Prostate gland (tissue), 2 donors: ENCODE measurements around the gene AMACR. TPM values are rescaled to one million over a fixed set of nuclear protein-coding genes. Genes with fewer than 3 reads are reported as not detected.

ENCODE experiments used
- DNase-seq: peaks from one replicate; pipeline ENCODE4 v3.0.0-alpha.2; 2019; ENCODE audit warnings: low spot score
- H3K27ac ChIP-seq, 2 donors: fragments of 200-600 bp; sonication (generic); 2 replicates each; pipeline ENCODE4 v1.5.1; 2017 to 2019
- H3K27me3 ChIP-seq: fragments of 200-600 bp; sonication (generic); replicated peaks from 2 replicates; pipeline ENCODE4 v1.5.1; 2019; ENCODE audit not compliant: insufficient read depth
- H3K36me3 ChIP-seq, 2 donors: fragments of 200-600 bp; sonication (generic); 1 replicate in 1 of 2; 2 replicates in 1 of 2; pipeline versions ENCODE4 v1.5.1 to v1.8.1; 2017 to 2019
- H3K4me1 ChIP-seq: fragments of 200-600 bp; sonication (generic); replicated peaks from 2 replicates; pipeline ENCODE4 v1.5.1; 2019
- H3K4me3 ChIP-seq, 2 donors: fragments of 200-600 bp; sonication (generic); 2 replicates each; pipeline ENCODE4 v1.5.1; 2017 to 2019
- H3K9me3 ChIP-seq: fragments of 200-600 bp; sonication (generic); 2 replicates; pipeline ENCODE4 v1.5.1; 2017
- POLR2A ChIP-seq: fragments of 450-650 bp; IDR thresholded peaks from one replicate; pipeline ENCODE4 v1.6.1; 2016; ENCODE audit warnings: antibody characterized with exemption, mild to moderate bottlenecking
- POLR2AphosphoS5 ChIP-seq: sonication (generic); formaldehyde crosslinking; IDR thresholded peaks from one replicate; pipeline ENCODE4 v1.6.1; 2017; ENCODE audit warnings: antibody characterized with exemption
- WGBS: methylation state at CpG from one replicate; pipeline ENCODE4 v1.1.5; 2018; 5-methylcytosine and 5-hydroxymethylcytosine counted together
- intact Hi-C: fragments of 100-400 bp; cut with DNase I; formaldehyde crosslinking; loops from one replicate; pipeline ENCODE4 v1.14.2; 2022
- total RNA-seq, 2 donors: library from RNA; depleted of rRNA; stranded (reverse); fragments of >200 nt; gene quantifications; one replicate each; pipeline ENCODE4 v1.1.0, GENCODE V29; 2016
- TF ChIP-seq, protein P1 (sequence below), 4 experiments: fragments of 200-600 bp in 2 of 4; fragments of 450-650 bp in 2 of 4; sonication (generic) in 2 of 4; IDR thresholded peaks; 1 replicate in 3 of 4; 2 replicates in 1 of 4; pipeline ENCODE4 v1.5.1; 2016 to 2019; ENCODE audit warnings: antibody characterized with exemption in 4 of 4, mild to moderate bottlenecking in 2 of 4, moderate library complexity in 2 of 4

Gene AMACR
- total RNA-seq, 2 donors from 2014 or later = 14.8 to 21.8 TPM

GRCh38 chr5:33938881-33939280 is 69.0 kb downstream of the AMACR start:
- H3K27me3 ChIP-seq = peaks cover 27% of the 10 kb centered on the region
- H3K4me3 ChIP-seq = no peak overlapping the region
- H3K27ac ChIP-seq = no peak overlapping the region
- no peaks in the 10 kb centered on the region for H3K4me1 ChIP-seq
- 18% methylated on average over 15 of the region's 15 CpGs for WGBS
- no peak for DNase-seq
- intact Hi-C loops = loop anchor here (5.0 to 10.0 kb wide), 2 partner anchors 464 to 507 kb away; no protein-coding TSS in a partner anchor
- TF ChIP-seq POLR2AphosphoS5 (no peak), POLR2A (no peak)
- TF ChIP-seq, protein P1, sequence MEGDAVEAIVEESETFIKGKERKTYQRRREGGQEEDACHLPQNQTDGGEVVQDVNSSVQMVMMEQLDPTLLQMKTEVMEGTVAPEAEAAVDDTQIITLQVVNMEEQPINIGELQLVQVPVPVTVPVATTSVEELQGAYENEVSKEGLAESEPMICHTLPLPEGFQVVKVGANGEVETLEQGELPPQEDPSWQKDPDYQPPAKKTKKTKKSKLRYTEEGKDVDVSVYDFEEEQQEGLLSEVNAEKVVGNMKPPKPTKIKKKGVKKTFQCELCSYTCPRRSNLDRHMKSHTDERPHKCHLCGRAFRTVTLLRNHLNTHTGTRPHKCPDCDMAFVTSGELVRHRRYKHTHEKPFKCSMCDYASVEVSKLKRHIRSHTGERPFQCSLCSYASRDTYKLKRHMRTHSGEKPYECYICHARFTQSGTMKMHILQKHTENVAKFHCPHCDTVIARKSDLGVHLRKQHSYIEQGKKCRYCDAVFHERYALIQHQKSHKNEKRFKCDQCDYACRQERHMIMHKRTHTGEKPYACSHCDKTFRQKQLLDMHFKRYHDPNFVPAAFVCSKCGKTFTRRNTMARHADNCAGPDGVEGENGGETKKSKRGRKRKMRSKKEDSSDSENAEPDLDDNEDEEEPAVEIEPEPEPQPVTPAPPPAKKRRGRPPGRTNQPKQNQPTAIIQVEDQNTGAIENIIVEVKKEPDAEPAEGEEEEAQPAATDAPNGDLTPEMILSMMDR (IDR thresholded peaks at IDR 0.05) = no peak
- no peaks in the 10 kb centered on the region for H3K36me3 ChIP-seq
- H3K9me3 ChIP-seq = no peaks in the 10 kb centered on the region

DNA sequence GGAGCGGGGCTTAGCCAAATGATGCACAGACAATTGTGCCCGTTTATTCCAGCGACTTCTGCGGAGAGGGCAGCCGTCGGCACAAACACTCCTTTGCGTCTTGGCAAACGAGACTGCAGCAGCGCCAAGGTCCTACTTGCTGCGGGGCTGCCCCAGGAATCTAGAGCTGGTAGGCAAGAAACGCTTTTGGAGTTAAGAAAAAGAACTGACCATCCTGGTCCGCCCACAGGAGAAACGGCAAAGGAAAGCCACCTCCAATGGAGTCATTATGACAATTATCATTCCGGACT is 69.4 kb downstream of the AMACR start:
- 18% methylated on average over 14 of the region's 14 CpGs for WGBS
- no peaks in the 10 kb centered on the region for H3K9me3 ChIP-seq
- intact Hi-C loops = loop anchor here (5.0 to 10.0 kb wide), 2 partner anchors 464 to 506 kb away; no protein-coding TSS in a partner anchor
- no peak overlapping the region for H3K4me3 ChIP-seq
- H3K27ac ChIP-seq = no peak overlapping the region
- H3K27me3 ChIP-seq = peaks cover 27% of the 10 kb centered on the region
- DNase-seq = no peak
- no peaks in the 10 kb centered on the region for H3K36me3 ChIP-seq
- no peaks in the 10 kb centered on the region for H3K4me1 ChIP-seq
- TF ChIP-seq POLR2AphosphoS5 = no peak
- no peak for TF ChIP-seq POLR2A
- TF ChIP-seq, protein P1 (IDR thresholded peaks at IDR 0.05) = no peak

DNA sequence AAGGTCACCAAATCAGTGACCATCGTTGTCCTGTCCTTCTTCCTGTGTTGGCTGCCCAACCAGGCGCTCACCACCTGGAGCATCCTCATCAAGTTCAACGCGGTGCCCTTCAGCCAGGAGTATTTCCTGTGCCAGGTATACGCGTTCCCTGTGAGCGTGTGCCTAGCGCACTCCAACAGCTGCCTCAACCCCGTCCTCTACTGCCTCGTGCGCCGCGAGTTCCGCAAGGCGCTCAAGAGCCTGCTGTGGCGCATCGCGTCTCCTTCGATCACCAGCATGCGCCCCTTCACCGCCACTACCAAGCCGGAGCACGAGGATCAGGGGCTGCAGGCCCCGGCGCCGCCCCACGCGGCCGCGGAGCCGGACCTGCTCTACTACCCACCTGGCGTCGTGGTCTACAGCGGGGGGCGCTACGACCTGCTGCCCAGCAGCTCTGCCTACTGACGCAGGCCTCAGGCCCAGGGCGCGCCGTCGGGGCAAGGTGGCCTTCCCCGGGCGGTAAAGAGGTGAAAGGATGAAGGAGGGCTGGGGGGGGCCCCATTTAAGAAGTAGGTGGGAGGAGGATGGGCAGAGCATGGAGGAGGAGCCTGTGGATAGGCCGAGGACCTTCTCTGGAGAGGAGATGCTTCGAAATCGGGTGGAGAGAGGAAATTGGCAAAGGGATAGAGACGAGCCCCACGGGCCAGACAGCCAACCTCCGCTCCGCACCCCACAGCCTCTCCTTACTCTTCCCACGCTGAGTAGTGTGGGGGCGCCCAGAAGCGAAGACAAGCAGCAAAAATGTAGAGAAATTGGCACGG is 69.9 kb downstream of the AMACR start:
- TF ChIP-seq, protein P1 (IDR thresholded peaks at IDR 0.05) = no peak
- TF ChIP-seq POLR2A (no peak), POLR2AphosphoS5 (no peak)
- Histone ChIP-seq H3K27me3 (peaks cover 27% of the 10 kb centered on the region), H3K9me3 (no peaks in the 10 kb centered on the region), H3K36me3 (no peaks in the 10 kb centered on the region), H3K4me3 (no peak overlapping the region), H3K27ac (no peak overlapping the region), H3K4me1 (no peaks in the 10 kb centered on the region)
- no peak for DNase-seq
- intact Hi-C loops = loop anchor here (5.0 to 10.0 kb wide), 2 partner anchors 463 to 506 kb away; no protein-coding TSS in a partner anchor
- WGBS = 16% methylated on average over 39 of the region's 54 CpGs

DNA sequence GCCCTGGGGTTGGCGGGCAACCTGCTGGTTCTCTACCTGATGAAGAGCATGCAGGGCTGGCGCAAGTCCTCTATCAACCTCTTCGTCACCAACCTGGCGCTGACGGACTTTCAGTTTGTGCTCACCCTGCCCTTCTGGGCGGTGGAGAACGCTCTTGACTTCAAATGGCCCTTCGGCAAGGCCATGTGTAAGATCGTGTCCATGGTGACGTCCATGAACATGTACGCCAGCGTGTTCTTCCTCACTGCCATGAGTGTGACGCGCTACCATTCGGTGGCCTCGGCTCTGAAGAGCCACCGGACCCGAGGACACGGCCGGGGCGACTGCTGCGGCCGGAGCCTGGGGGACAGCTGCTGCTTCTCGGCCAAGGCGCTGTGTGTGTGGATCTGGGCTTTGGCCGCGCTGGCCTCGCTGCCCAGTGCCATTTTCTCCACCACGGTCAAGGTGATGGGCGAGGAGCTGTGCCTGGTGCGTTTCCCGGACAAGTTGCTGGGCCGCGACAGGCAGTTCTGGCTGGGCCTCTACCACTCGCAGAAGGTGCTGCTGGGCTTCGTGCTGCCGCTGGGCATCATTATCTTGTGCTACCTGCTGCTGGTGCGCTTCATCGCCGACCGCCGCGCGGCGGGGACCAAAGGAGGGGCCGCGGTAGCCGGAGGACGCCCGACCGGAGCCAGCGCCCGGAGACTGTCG is 70.7 kb downstream of the AMACR start:
- no peak for DNase-seq
- Histone ChIP-seq H3K9me3 (no peaks in the 10 kb centered on the region), H3K4me3 (no peak overlapping the region), H3K27ac (no peak overlapping the region), H3K36me3 (no peaks in the 10 kb centered on the region), H3K27me3 (peaks cover 27% of the 10 kb centered on the region), H3K4me1 (no peaks in the 10 kb centered on the region)
- 27% methylated on average over 49 of the region's 54 CpGs for WGBS
- intact Hi-C loops = loop anchor here (5.0 to 10.0 kb wide), 2 partner anchors 462 to 505 kb away; no protein-coding TSS in a partner anchor
- TF ChIP-seq POLR2A (no peak), POLR2AphosphoS5 (no peak)
- TF ChIP-seq, protein P1 (IDR thresholded peaks at IDR 0.05) = no peak
